Measurements from ENCODE around the gene AQP2. TPM values are rescaled to one million over a fixed set of nuclear protein-coding genes. Genes with fewer than 3 reads are reported as not detected.

AQP2 gene
- total RNA-seq, 1 donor from 2014 or later: not detected

- Histone ChIP-seq H3K36me3 (ENCODE audit: control insufficient read depth, insufficient read depth, low read length) (peaks cover 2% of the 10 kb centered on the region), H3K4me3 (ENCODE audit: low read depth, low read length) (no peak overlapping the region), H3K27me3 (ENCODE audit: control insufficient read depth, insufficient read depth, low read length) (no peaks in the 10 kb centered on the region)
- FAIRE-seq (no peak), DNase-seq (ENCODE audit: low read depth) (no peak)
- TF ChIP-seq CTCF (IDR thresholded peaks at IDR 0.05; ENCODE audit: insufficient read depth, low read length, severe bottlenecking): no peak
These were observed 47.9 kb downstream of the AQP2 start for GRCh38 chr12:49998453-49998852.

DNA sequence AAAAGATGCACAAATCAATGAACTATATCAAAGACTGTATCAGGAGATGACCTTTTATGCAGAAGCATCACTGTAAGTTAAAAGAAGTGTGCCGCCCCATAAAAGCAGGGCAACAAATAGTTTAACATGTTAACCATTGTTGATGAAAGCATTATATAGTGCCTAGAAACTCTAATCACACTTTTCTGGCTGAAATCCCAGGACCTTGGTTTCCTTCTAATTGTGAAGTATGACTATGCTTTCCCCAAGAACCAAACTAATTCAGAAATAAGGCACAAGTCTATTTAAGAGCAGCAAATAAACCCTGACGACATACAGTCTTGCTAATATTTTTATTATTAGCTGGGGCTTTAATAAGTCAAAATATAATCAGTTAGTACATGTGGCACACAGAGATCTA, 53.1 kb downstream of the AQP2 start:
- Histone ChIP-seq H3K4me3 (ENCODE audit: low read depth, low read length) (no peak overlapping the region), H3K36me3 (ENCODE audit: control insufficient read depth, insufficient read depth, low read length) (peaks cover 3% of the 10 kb centered on the region), H3K27me3 (ENCODE audit: control insufficient read depth, insufficient read depth, low read length) (no peaks in the 10 kb centered on the region)
- FAIRE-seq (no peak), DNase-seq (ENCODE audit: low read depth) (no peak)
- no peak for TF ChIP-seq CTCF (IDR thresholded peaks at IDR 0.05; ENCODE audit: insufficient read depth, low read length, severe bottlenecking)

GRCh38 chr12:50004696-50005095, 54.2 kb downstream of the AQP2 start:
- Histone ChIP-seq H3K27me3 (ENCODE audit: control insufficient read depth, insufficient read depth, low read length) (no peaks in the 10 kb centered on the region), H3K36me3 (ENCODE audit: control insufficient read depth, insufficient read depth, low read length) (peaks cover 3% of the 10 kb centered on the region), H3K4me3 (ENCODE audit: low read depth, low read length) (no peak overlapping the region)
- no peak for DNase-seq (ENCODE audit: low read depth)
- FAIRE-seq: no peak
- no peak for TF ChIP-seq CTCF (IDR thresholded peaks at IDR 0.05; ENCODE audit: insufficient read depth, low read length, severe bottlenecking)

GRCh38 chr12:50005175-50005574, 54.6 kb downstream of the AQP2 start:
- DNase-seq (ENCODE audit: low read depth) (no peak), FAIRE-seq (peak; percentile 47)
- TF ChIP-seq CTCF (IDR thresholded peaks at IDR 0.05; ENCODE audit: insufficient read depth, low read length, severe bottlenecking): no peak
- peaks cover 3% of the 10 kb centered on the region for H3K36me3 ChIP-seq (ENCODE audit: control insufficient read depth, insufficient read depth, low read length)
- no peaks in the 10 kb centered on the region for H3K27me3 ChIP-seq (ENCODE audit: control insufficient read depth, insufficient read depth, low read length)
- H3K4me3 ChIP-seq (ENCODE audit: low read depth, low read length): no peak overlapping the region

- Histone ChIP-seq H3K36me3 (ENCODE audit: control insufficient read depth, insufficient read depth, low read length) (peaks cover 3% of the 10 kb centered on the region), H3K27me3 (ENCODE audit: control insufficient read depth, insufficient read depth, low read length) (no peaks in the 10 kb centered on the region), H3K4me3 (ENCODE audit: low read depth, low read length) (no peak overlapping the region)
- FAIRE-seq (no peak), DNase-seq (ENCODE audit: low read depth) (no peak)
- no peak for TF ChIP-seq CTCF (IDR thresholded peaks at IDR 0.05; ENCODE audit: insufficient read depth, low read length, severe bottlenecking)
These were observed 55.7 kb downstream of the AQP2 start for GRCh38 chr12:50006280-50006679.

GRCh38 chr12:50006754-50007442, 56.4 kb downstream of the AQP2 start:
- H3K27me3 ChIP-seq (ENCODE audit: control insufficient read depth, insufficient read depth, low read length): no peaks in the 10 kb centered on the region
- DNase-seq (ENCODE audit: low read depth) (peak; percentile 15), FAIRE-seq (no peak)
- no peak for TF ChIP-seq CTCF (IDR thresholded peaks at IDR 0.05; ENCODE audit: insufficient read depth, low read length, severe bottlenecking)
- H3K4me3 ChIP-seq (ENCODE audit: low read depth, low read length): no peak overlapping the region
- peaks cover 3% of the 10 kb centered on the region for H3K36me3 ChIP-seq (ENCODE audit: control insufficient read depth, insufficient read depth, low read length)

Measured in bronchial epithelial cell (primary cell).